ENCODE results near the gene CLCC1.
"Not testable (repeated sequence)": the region's sequence is repeated elsewhere in the genome, so short reads cannot be mapped to it uniquely, and the experiment has no call there.

The CLCC1 gene

DNA sequence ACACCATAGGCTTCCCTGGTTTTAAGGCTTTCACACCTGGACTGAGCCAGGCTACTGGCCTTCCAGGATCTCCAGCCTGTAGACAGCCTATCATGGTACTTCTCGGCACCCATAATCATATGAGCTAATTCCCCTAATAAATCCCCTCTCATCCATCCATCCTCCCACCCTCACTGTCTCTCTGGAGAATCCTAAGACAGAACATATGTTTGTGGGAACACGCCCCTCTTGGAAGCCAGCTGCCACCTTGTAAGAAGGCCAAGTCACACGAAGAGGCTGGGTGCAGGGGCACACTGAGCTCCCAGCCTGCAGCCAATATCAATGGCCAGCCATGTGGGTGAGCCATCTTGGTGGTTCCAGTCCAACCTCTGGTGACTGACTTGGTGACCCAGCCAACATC, 7.4 kb downstream of the CLCC1 start:
- H3K4me1 ChIP-seq (ENCODE audit: control insufficient read depth, low read depth, low read length), result no peaks in the 10 kb centered on the region
- no peak overlapping the region for H3K4me3 ChIP-seq (ENCODE audit: low read length)
- H3K27me3 ChIP-seq (ENCODE audit: control insufficient read depth, insufficient read depth, low read length), result no peaks in the 10 kb centered on the region
- no peak overlapping the region for H3K9ac ChIP-seq (ENCODE audit: low read length)
- H3K27ac ChIP-seq (ENCODE audit: low read length), result no peak overlapping the region
- H3K9me3 ChIP-seq (ENCODE audit: control insufficient read depth, low read depth, low read length), result no peaks in the 10 kb centered on the region
- H3K36me3 ChIP-seq (ENCODE audit: control insufficient read depth, low read depth, low read length), result no peaks in the 10 kb centered on the region

GRCh38 chr1:108955111-108955510, 8.2 kb downstream of the CLCC1 start:
- Histone ChIP-seq H3K27me3 (ENCODE audit: control insufficient read depth, insufficient read depth, low read length) (no peaks in the 10 kb centered on the region), H3K9ac (ENCODE audit: low read length) (no peak overlapping the region), H3K27ac (ENCODE audit: low read length) (no peak overlapping the region), H3K4me1 (ENCODE audit: control insufficient read depth, low read depth, low read length) (no peaks in the 10 kb centered on the region), H3K4me3 (ENCODE audit: low read length) (no peak overlapping the region), H3K9me3 (ENCODE audit: control insufficient read depth, low read depth, low read length) (no peaks in the 10 kb centered on the region), H3K36me3 (ENCODE audit: control insufficient read depth, low read depth, low read length) (no peaks in the 10 kb centered on the region)

GRCh38 chr1:108953452-108953851, 9.8 kb downstream of the CLCC1 start:
- Histone ChIP-seq H3K9me3 (ENCODE audit: control insufficient read depth, low read depth, low read length) (no peaks in the 10 kb centered on the region), H3K4me3 (ENCODE audit: low read length) (no peak overlapping the region), H3K27ac (ENCODE audit: low read length) (no peak overlapping the region), H3K9ac (ENCODE audit: low read length) (no peak overlapping the region), H3K36me3 (ENCODE audit: control insufficient read depth, low read depth, low read length) (no peaks in the 10 kb centered on the region), H3K27me3 (ENCODE audit: control insufficient read depth, insufficient read depth, low read length) (no peaks in the 10 kb centered on the region), H3K4me1 (ENCODE audit: control insufficient read depth, low read depth, low read length) (peaks cover 10% of the 10 kb centered on the region)

DNA sequence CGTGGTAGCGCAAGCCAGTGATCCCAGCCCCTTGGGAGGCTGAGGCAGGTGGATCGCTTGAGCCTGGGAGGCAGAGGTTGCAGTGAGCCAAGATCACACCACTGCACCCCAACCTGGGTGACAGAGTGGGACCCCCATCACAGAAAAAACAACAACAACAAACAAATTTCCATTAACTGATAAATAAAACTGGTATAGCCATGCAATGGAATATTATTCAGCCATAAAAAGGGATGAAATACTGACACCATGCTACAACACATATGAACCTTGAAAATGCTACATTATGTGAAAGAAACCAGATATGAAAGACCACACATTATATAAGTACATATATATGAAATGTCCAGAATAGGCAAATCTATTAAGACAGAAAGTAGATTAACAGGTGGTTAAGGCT, 12.0 kb downstream of the CLCC1 start:
- no peaks in the 10 kb centered on the region for H3K36me3 ChIP-seq (ENCODE audit: control insufficient read depth, low read depth, low read length)
- H3K27me3 ChIP-seq (ENCODE audit: control insufficient read depth, insufficient read depth, low read length), result no peaks in the 10 kb centered on the region
- peaks cover 26% of the 10 kb centered on the region for H3K4me1 ChIP-seq (ENCODE audit: control insufficient read depth, low read depth, low read length)
- H3K9ac ChIP-seq (ENCODE audit: low read length), result no peak overlapping the region
- no peak overlapping the region for H3K27ac ChIP-seq (ENCODE audit: low read length)
- H3K9me3 ChIP-seq (ENCODE audit: control insufficient read depth, low read depth, low read length), result no peaks in the 10 kb centered on the region
- no peak overlapping the region for H3K4me3 ChIP-seq (ENCODE audit: low read length)

GRCh38 chr1:108949044-108949443, 14.2 kb downstream of the CLCC1 start:
- H3K9me3 ChIP-seq (ENCODE audit: control insufficient read depth, low read depth, low read length), result no peaks in the 10 kb centered on the region
- no peak overlapping the region for H3K27ac ChIP-seq (ENCODE audit: low read length)
- peaks cover 26% of the 10 kb centered on the region for H3K4me1 ChIP-seq (ENCODE audit: control insufficient read depth, low read depth, low read length)
- no peak overlapping the region for H3K9ac ChIP-seq (ENCODE audit: low read length)
- H3K27me3 ChIP-seq (ENCODE audit: control insufficient read depth, insufficient read depth, low read length), result no peaks in the 10 kb centered on the region
- H3K36me3 ChIP-seq (ENCODE audit: control insufficient read depth, low read depth, low read length), result peaks cover 6% of the 10 kb centered on the region
- H3K4me3 ChIP-seq (ENCODE audit: low read length), result no peak overlapping the region

DNA sequence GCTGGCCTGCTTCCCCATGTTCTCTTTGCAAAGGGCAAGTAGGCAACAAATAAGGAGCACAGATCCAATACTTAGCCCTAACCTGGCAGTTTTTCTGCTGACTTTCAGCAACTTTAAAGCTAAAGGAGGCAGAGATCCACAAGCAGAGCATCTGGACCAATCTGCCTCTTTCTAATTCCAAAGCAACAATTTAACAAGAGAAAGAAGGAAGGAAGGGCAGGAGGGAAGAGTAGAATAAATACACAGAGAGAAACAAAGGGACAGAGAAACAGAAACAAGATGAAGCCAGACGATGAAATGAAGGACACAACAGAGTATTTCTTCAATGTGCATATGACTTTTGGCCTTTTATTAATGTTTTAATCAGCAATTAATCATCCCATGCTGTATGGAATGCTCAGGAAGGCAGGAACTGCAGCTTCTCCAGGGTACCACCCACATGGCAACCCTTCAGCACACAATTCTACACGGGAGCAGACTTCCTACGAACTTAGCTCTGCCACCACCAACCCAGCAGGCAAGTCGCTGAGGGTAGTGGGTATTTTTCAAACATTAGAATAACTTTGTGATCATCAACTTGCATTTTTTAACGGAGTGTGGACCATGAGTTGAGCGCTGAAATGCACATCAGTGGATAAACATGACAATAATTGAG, 15.3 kb downstream of the CLCC1 start:
- peak overlapping the region; percentile 93 for H3K27ac ChIP-seq (ENCODE audit: low read length)
- peak overlapping the region; percentile 49 for H3K4me3 ChIP-seq (ENCODE audit: low read length)
- H3K9me3 ChIP-seq (ENCODE audit: control insufficient read depth, low read depth, low read length), result no peaks in the 10 kb centered on the region
- no peaks in the 10 kb centered on the region for H3K27me3 ChIP-seq (ENCODE audit: control insufficient read depth, insufficient read depth, low read length)
- peaks cover 16% of the 10 kb centered on the region for H3K36me3 ChIP-seq (ENCODE audit: control insufficient read depth, low read depth, low read length)
- peak overlapping the region; percentile 60 for H3K9ac ChIP-seq (ENCODE audit: low read length)
- H3K4me1 ChIP-seq (ENCODE audit: control insufficient read depth, low read depth, low read length), result peaks cover 26% of the 10 kb centered on the region

DNA sequence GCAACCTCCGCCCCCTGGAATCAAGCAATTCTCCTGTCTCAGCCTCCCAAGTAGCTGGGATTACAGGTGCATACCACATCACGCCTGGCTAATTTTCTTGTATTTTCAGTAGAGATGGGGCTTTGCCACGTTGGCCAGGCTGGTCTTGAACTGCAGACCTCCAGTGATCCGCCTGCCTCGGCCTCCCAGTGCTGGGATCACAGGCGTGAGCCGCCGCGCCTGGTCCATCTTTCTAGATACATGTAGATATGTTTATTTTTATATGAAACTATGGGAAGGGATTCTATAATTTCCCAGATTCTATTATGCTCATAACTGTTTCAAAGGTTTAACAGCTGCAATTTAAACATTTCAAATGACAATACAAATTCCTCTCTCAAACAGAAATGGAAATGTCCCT, 27.1 kb downstream of the CLCC1 start:
- H3K27ac ChIP-seq (ENCODE audit: low read length), result no peak overlapping the region
- H3K27me3 ChIP-seq (ENCODE audit: control insufficient read depth, insufficient read depth, low read length), result no peaks in the 10 kb centered on the region
- peaks cover 62% of the 10 kb centered on the region for H3K36me3 ChIP-seq (ENCODE audit: control insufficient read depth, low read depth, low read length)
- no peak overlapping the region for H3K9ac ChIP-seq (ENCODE audit: low read length)
- no peaks in the 10 kb centered on the region for H3K9me3 ChIP-seq (ENCODE audit: control insufficient read depth, low read depth, low read length)
- H3K4me3 ChIP-seq (ENCODE audit: low read length), result no peak overlapping the region
- H3K4me1 ChIP-seq (ENCODE audit: control insufficient read depth, low read depth, low read length), result no peaks in the 10 kb centered on the region

DNA sequence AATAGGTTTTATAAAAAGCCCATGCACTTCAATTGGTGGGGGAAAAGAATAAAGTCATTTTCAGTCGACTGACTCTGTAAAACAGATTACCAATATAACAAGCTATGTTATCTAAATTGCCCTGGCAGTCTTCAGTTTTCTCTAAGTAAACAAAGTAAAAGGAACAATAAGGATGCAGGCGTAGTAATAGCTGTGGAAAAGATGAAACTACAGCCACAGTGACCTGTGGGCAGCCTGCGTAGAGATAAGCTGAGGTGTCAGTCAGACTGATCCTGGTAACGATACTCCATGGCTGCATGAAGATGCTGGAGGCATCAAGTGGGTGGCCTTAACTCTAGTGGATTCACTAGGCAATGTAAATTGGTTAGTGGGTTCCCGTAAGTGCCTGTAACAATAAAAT, 29.3 kb downstream of the CLCC1 start:
- H3K27me3 ChIP-seq (ENCODE audit: control insufficient read depth, insufficient read depth, low read length), result no peaks in the 10 kb centered on the region
- H3K4me3 ChIP-seq (ENCODE audit: low read length), result no peak overlapping the region
- no peaks in the 10 kb centered on the region for H3K9me3 ChIP-seq (ENCODE audit: control insufficient read depth, low read depth, low read length)
- no peak overlapping the region for H3K27ac ChIP-seq (ENCODE audit: low read length)
- H3K4me1 ChIP-seq (ENCODE audit: control insufficient read depth, low read depth, low read length), result no peaks in the 10 kb centered on the region
- peaks cover 71% of the 10 kb centered on the region for H3K36me3 ChIP-seq (ENCODE audit: control insufficient read depth, low read depth, low read length)
- H3K9ac ChIP-seq (ENCODE audit: low read length), result no peak overlapping the region

DNA sequence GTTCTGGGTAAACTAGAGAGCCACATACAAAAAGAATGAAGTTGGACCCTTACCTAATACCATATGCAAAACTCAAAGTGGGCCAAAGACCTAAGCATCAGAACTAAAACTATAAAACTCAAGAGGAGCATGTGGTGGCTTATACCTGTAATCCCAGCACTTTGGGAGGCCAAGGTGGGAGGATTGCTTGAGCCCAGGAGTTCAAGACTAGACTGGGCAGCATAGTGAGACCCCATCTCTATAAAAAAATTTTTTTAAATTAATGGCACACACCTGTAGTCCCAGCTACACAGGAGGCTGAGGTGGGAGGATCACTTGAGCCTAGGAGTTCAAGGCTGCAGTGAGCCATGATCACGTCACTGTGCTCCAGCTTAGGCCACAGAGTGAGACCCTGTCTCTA, 35.7 kb downstream of the CLCC1 start:
- not testable (repeated sequence) for H3K9ac ChIP-seq (ENCODE audit: low read length); H3K4me1 ChIP-seq (ENCODE audit: control insufficient read depth, low read depth, low read length); H3K27ac ChIP-seq (ENCODE audit: low read length); H3K9me3 ChIP-seq (ENCODE audit: control insufficient read depth, low read depth, low read length); H3K4me3 ChIP-seq (ENCODE audit: low read length); H3K27me3 ChIP-seq (ENCODE audit: control insufficient read depth, insufficient read depth, low read length)
- peaks cover 50% of the 10 kb centered on the region for H3K36me3 ChIP-seq (ENCODE audit: control insufficient read depth, low read depth, low read length)

DNA sequence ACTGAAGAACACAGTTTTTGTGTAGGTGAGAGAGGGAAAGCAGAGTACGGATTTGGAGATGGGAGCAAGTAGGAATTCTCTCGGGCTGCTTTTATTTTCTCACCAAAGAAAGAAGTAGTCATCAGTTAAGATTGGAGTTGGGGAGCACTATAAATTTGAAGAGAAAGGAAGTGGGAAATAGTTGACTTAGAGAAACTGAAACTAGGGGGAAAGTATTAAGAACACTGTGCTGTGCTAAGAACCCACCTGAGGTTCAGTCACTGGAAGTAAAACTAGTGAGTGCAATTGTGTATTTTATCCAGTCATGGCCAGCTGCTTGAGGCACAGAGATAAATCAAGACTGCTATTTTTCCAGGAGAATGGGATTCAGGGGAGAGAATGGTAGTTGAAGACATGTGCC, 37.4 kb downstream of the CLCC1 start:
- Histone ChIP-seq H3K4me3 (ENCODE audit: low read length) (no peak overlapping the region), H3K9ac (ENCODE audit: low read length) (no peak overlapping the region), H3K9me3 (ENCODE audit: control insufficient read depth, low read depth, low read length) (no peaks in the 10 kb centered on the region), H3K27ac (ENCODE audit: low read length) (no peak overlapping the region), H3K36me3 (ENCODE audit: control insufficient read depth, low read depth, low read length) (peaks cover 41% of the 10 kb centered on the region), H3K27me3 (ENCODE audit: control insufficient read depth, insufficient read depth, low read length) (no peaks in the 10 kb centered on the region), H3K4me1 (ENCODE audit: control insufficient read depth, low read depth, low read length) (no peaks in the 10 kb centered on the region)

DNA sequence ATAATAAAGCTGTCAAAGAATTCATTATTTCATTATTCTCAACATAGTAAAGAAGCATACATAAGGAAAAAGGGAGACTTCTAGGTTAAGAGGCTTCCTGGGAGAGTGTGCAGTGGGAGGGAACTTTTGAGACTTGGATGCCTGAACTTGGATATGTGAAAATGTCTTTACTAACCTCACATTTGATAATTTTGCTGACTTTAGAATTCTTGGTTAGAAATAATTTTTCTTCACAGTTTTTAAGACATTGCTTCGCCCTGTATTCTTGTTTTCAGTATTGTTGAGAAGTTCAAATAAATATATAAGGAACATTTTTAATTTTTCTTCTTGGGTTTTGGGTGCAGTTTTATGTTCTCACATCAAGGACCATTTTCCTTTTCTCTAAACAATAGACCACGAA, 46.5 kb downstream of the CLCC1 start:
- no peaks in the 10 kb centered on the region for H3K4me1 ChIP-seq (ENCODE audit: control insufficient read depth, low read depth, low read length)

More for the DNA sequence above, 46.5 kb downstream of the CLCC1 start:
- H3K9me3 ChIP-seq (ENCODE audit: control insufficient read depth, low read depth, low read length), result no peaks in the 10 kb centered on the region
- H3K9ac ChIP-seq (ENCODE audit: low read length), result no peak overlapping the region
- H3K36me3 ChIP-seq (ENCODE audit: control insufficient read depth, low read depth, low read length), result no peaks in the 10 kb centered on the region
- no peak overlapping the region for H3K4me3 ChIP-seq (ENCODE audit: low read length)
- H3K27ac ChIP-seq (ENCODE audit: low read length), result no peak overlapping the region
- no peaks in the 10 kb centered on the region for H3K27me3 ChIP-seq (ENCODE audit: control insufficient read depth, insufficient read depth, low read length)
